H1 (cell line): ENCODE data around the gene CRKL. TPM values are rescaled to one million over a fixed set of nuclear protein-coding genes. Genes with fewer than 3 reads are reported as not detected.

ENCODE experiments used
- CTCF ChIA-PET: fragments of 300-600 bp; sonication (Branson Sonifier 250); formaldehyde crosslinking; loops from one replicate; lab custom pipeline; 2021; ENCODE audit not compliant: partially characterized antibody; lab: Charles Lee
- POLR2A ChIA-PET: fragments of 300-600 bp; sonication (Branson Sonifier 250); formaldehyde crosslinking; loops from one replicate; lab custom pipeline; 2021; ENCODE audit warnings: inconsistent platforms; ENCODE audit not compliant: partially characterized antibody; lab: Charles Lee
- DNase-seq, 2 experiments: peaks; one replicate each; pipeline versions ENCODE4 v3.0.0 to v3.0.0-alpha.2; 2010 to 2022; ENCODE audit warnings: low spot score in 2 of 2, low read depth in 1 of 2, mixed read lengths in 1 of 2
- FAIRE-seq: peaks from 2 replicates; lab custom pipeline; 2011; peaks lifted over from hg19 to GRCh38; lab: Jason Lieb, UNC
- H2AFZ ChIP-seq: 2 replicates; pipeline ENCODE4 v1.8.1; 2012; ENCODE audit warnings: low read length, inconsistent platforms
- H2AK5ac ChIP-seq: 2 replicates; pipeline ENCODE4 v1.6.1; 2013; ENCODE audit warnings: low read depth, low read length
- H2BK120ac ChIP-seq: replicated peaks from 2 replicates; pipeline ENCODE3; 2013; ENCODE audit warnings: low read depth, low read length, inconsistent platforms
- H2BK12ac ChIP-seq: 2 replicates; pipeline ENCODE4 v1.6.1; 2013; ENCODE audit warnings: low read depth, low read length
- H2BK15ac ChIP-seq: 2 replicates; pipeline ENCODE4 v1.6.1; 2013; ENCODE audit warnings: low read length
- H2BK20ac ChIP-seq: 2 replicates; pipeline ENCODE4 v1.6.1; 2013; ENCODE audit warnings: low read length
- H2BK5ac ChIP-seq: 2 replicates; pipeline ENCODE4 v1.6.1; 2013; ENCODE audit warnings: low read depth, low read length
- H3K14ac ChIP-seq: 2 replicates; pipeline ENCODE4 v1.6.1; 2013; ENCODE audit warnings: inconsistent platforms; ENCODE audit not compliant: insufficient read length
- H3K18ac ChIP-seq: 2 replicates; pipeline ENCODE4 v1.6.1; 2013; ENCODE audit warnings: low read length; ENCODE audit errors: extremely low read depth
- H3K23ac ChIP-seq: 2 replicates; pipeline ENCODE4 v1.6.1; 2013; ENCODE audit warnings: inconsistent platforms; ENCODE audit not compliant: insufficient read length
- H3K23me2 ChIP-seq: 2 replicates; pipeline ENCODE4 v1.6.1; 2013; ENCODE audit warnings: low read depth, low read length
- H3K27ac ChIP-seq: 2 replicates; pipeline ENCODE4 v1.6.1; 2011; ENCODE audit warnings: low read depth, low read length, inconsistent platforms
- H3K27me3 ChIP-seq, 4 experiments: replicated peaks in 1 of 4; 1 replicate in 1 of 4; 2 replicates in 3 of 4; pipeline versions ENCODE4 v1.6.1 to v1.8.1; 2011 to 2013; ENCODE audit warnings: low read length in 3 of 4, mild to moderate bottlenecking in 3 of 4, inconsistent platforms in 2 of 4, mixed read lengths in 2 of 4, moderate library complexity in 1 of 4; ENCODE audit not compliant: control insufficient read depth in 3 of 4, insufficient read depth in 3 of 4; ENCODE audit errors: extremely low read depth in 1 of 4
- H3K36me3 ChIP-seq, 4 experiments: 2 replicates each; pipeline versions ENCODE4 v1.6.1 to v1.8.1; 2011 to 2013; ENCODE audit warnings: mild to moderate bottlenecking in 4 of 4, low read length in 3 of 4, moderate library complexity in 2 of 4, control low read depth in 1 of 4, inconsistent platforms in 1 of 4; ENCODE audit not compliant: insufficient read depth in 4 of 4, control insufficient read depth in 2 of 4
- H3K4ac ChIP-seq: replicated peaks from 2 replicates; pipeline ENCODE3; 2013; ENCODE audit warnings: low read length, low read depth, mixed read lengths, inconsistent platforms; ENCODE audit not compliant: insufficient read length
- H3K4me1 ChIP-seq, 4 experiments: replicated peaks in 1 of 4; 1 replicate in 1 of 4; 2 replicates in 3 of 4; pipeline versions ENCODE4 v1.6.1 to v1.8.1; 2011 to 2013; ENCODE audit warnings: low read length in 3 of 4, inconsistent platforms in 2 of 4, mixed read lengths in 1 of 4; ENCODE audit not compliant: insufficient read depth in 4 of 4, control insufficient read depth in 3 of 4
- H3K4me2 ChIP-seq, 2 experiments: 2 replicates each; pipeline versions ENCODE4 v1.6.1 to v1.8.1; 2011 to 2013; ENCODE audit warnings: low read depth in 2 of 2, low read length in 2 of 2, control low read depth in 1 of 2, inconsistent platforms in 1 of 2, mild to moderate bottlenecking in 1 of 2; ENCODE audit not compliant: insufficient read depth in 1 of 2
- H3K4me3 ChIP-seq, 4 experiments: fragments of 200-600, 300-600 bp in 1 of 4; sonication (generic), shearing (Covaris generic), sonication (Bioruptor Twin) in 1 of 4; 2 replicates each; pipeline versions ENCODE4 v1.5.1 to v1.8.1; 2011 to 2016; ENCODE audit warnings: low read length in 4 of 4, low read depth in 3 of 4, control low read depth in 2 of 4, inconsistent platforms in 2 of 4, mild to moderate bottlenecking in 2 of 4, mixed read lengths in 1 of 4, moderate library complexity in 1 of 4; ENCODE audit not compliant: insufficient read depth in 2 of 4; ENCODE audit errors: extremely low read depth in 1 of 4
- H3K56ac ChIP-seq: replicated peaks from 2 replicates; pipeline ENCODE3; 2013; ENCODE audit warnings: low read depth, mild to moderate bottlenecking, mixed read lengths, low read length, inconsistent platforms; ENCODE audit not compliant: insufficient read length
- H3K79me1 ChIP-seq: 2 replicates; pipeline ENCODE4 v1.6.1; 2013; ENCODE audit warnings: low read depth, low read length, control low read depth
- H3K79me2 ChIP-seq, 2 experiments: 2 replicates each; pipeline versions ENCODE4 v1.6.1 to v1.8.1; 2012 to 2013; ENCODE audit warnings: low read length in 2 of 2, mild to moderate bottlenecking in 2 of 2, inconsistent platforms in 1 of 2; ENCODE audit not compliant: insufficient read depth in 2 of 2, control insufficient read depth in 1 of 2
- H3K9ac ChIP-seq, 4 experiments: replicated peaks in 1 of 4; 1 replicate in 1 of 4; 2 replicates in 3 of 4; pipeline versions ENCODE4 v1.6.1 to v1.8.1; 2011 to 2013; ENCODE audit warnings: low read depth in 3 of 4, low read length in 3 of 4, control low read depth in 2 of 4, mild to moderate bottlenecking in 2 of 4, moderate library complexity in 2 of 4, inconsistent platforms in 1 of 4; ENCODE audit errors: extremely low read depth in 1 of 4
- H3K9me3 ChIP-seq, 2 experiments: 2 replicates each; pipeline versions ENCODE4 v1.6.1 to v1.8.1; 2012 to 2013; ENCODE audit warnings: mild to moderate bottlenecking in 2 of 2, moderate library complexity in 2 of 2, control low read depth in 1 of 2, inconsistent platforms in 1 of 2, low read depth in 1 of 2, low read length in 1 of 2, mixed read lengths in 1 of 2; ENCODE audit not compliant: insufficient read depth in 2 of 2
- H4K20me1 ChIP-seq, 2 experiments: replicated peaks in 1 of 2; 2 replicates each; pipeline versions ENCODE3 to v1.8.1; 2011 to 2013; ENCODE audit warnings: inconsistent platforms in 2 of 2, low read length in 2 of 2, mild to moderate bottlenecking in 1 of 2; ENCODE audit not compliant: insufficient read depth in 2 of 2, control insufficient read depth in 1 of 2
- H4K5ac ChIP-seq: 2 replicates; pipeline ENCODE4 v1.6.1; 2013; ENCODE audit warnings: low read length, low read depth, mixed read lengths, inconsistent platforms; ENCODE audit not compliant: insufficient read length
- H4K8ac ChIP-seq: 2 replicates; pipeline ENCODE4 v1.8.0; 2013; ENCODE audit warnings: mild to moderate bottlenecking, moderate library complexity, low read length, inconsistent platforms; ENCODE audit not compliant: insufficient read depth; ENCODE audit errors: extremely low read depth
- H4K91ac ChIP-seq: replicated peaks from 2 replicates; pipeline ENCODE3; 2013; ENCODE audit warnings: low read length, mixed read lengths, inconsistent platforms; ENCODE audit not compliant: insufficient read length
- EP300 ChIP-seq, 2 experiments: IDR thresholded peaks; 1 replicate in 1 of 2; 2 replicates in 1 of 2; pipeline ENCODE4 v1.6.1; 2011 to 2012; ENCODE audit warnings: low read depth in 2 of 2, low read length in 2 of 2, mild to moderate bottlenecking in 2 of 2, borderline replicate concordance in 1 of 2, inconsistent platforms in 1 of 2, moderate library complexity in 1 of 2
- POLR2AphosphoS5 ChIP-seq: IDR thresholded peaks from 2 replicates; pipeline ENCODE4 v1.6.1; 2011; ENCODE audit warnings: low read depth, low read length
- RFX5 ChIP-seq: IDR thresholded peaks from 2 replicates; pipeline ENCODE4 v1.6.1; 2011; ENCODE audit warnings: low read depth, low read length, improper control_type of control experiment, borderline replicate concordance
- SIRT6 ChIP-seq: IDR thresholded peaks from one replicate; pipeline ENCODE4 v1.7.1; 2012; ENCODE audit warnings: low read length, inconsistent platforms
- SIX5 ChIP-seq: IDR thresholded peaks from 2 replicates; pipeline ENCODE4 v1.6.1; 2011; ENCODE audit warnings: mild to moderate bottlenecking, low read depth, low read length
- SRF ChIP-seq: IDR thresholded peaks from 2 replicates; pipeline ENCODE4 v1.6.1; 2011; ENCODE audit warnings: mild to moderate bottlenecking, low read depth, low read length, moderate library complexity
- TAF1 ChIP-seq: IDR thresholded peaks from 2 replicates; pipeline ENCODE4 v1.6.1; 2011; ENCODE audit warnings: mild to moderate bottlenecking, low read depth, low read length
- TBP ChIP-seq: IDR thresholded peaks from 2 replicates; pipeline ENCODE4 v1.6.1; 2011; ENCODE audit warnings: low read depth, low read length, improper control_type of control experiment
- WGBS, 2 experiments: shearing (Covaris generic) in 1 of 2; methylation state at CpG; one replicate each; pipeline versions ENCODE4 v1.1.6 to v1.1.7; 2013 to 2015; ENCODE audit warnings: low lambda C conversion rate in 2 of 2, mixed read lengths in 2 of 2, inconsistent platforms in 1 of 2, low coverage in 1 of 2, missing lambda C conversion rate in 1 of 2; ENCODE audit not compliant: insufficient replicate concordance in 2 of 2, insufficient coverage in 1 of 2, insufficient read length in 1 of 2; ENCODE audit errors: extremely low coverage in 1 of 2, missing lambda C conversion rate in 1 of 2; 5-methylcytosine and 5-hydroxymethylcytosine counted together
- polyA plus RNA-seq, 7 experiments: library from polyadenylated mRNA; depleted of rRNA in 3 of 7; stranded (reverse) in 5 of 7; unstranded in 2 of 7; fragments of >200 nt in 5 of 7; fragments of 200-250 nt in 2 of 7; gene quantifications; 1 replicate in 5 of 7; 2 replicates in 1 of 7; 4 replicates in 1 of 7; pipeline versions ENCODE4 v1.2.1 to v1.2.3, GENCODE V29; 2011 to 2013; ENCODE audit warnings: missing spikeins in 2 of 7, mixed read lengths in 2 of 7
- total RNA-seq: library from RNA; stranded (reverse); fragmentation: NEBNext Ultra II Directional; extraction: Animal tissue kit (Norgen Biotek cat#: 25700); gene quantifications from 2 replicates; pipeline ENCODE4 v1.2.1, GENCODE V29; 2021
- TF ChIP-seq, protein P1 (sequence below): IDR thresholded peaks from 2 replicates; pipeline ENCODE4 v1.6.1; 2011; ENCODE audit warnings: low read length, improper control_type of control experiment
- TF ChIP-seq, protein P2 (sequence below): IDR thresholded peaks from 2 replicates; pipeline ENCODE4 v1.6.1; 2011; ENCODE audit warnings: low read depth, mild to moderate bottlenecking, low read length; ENCODE audit not compliant: insufficient read depth

The CRKL gene
- total and polyA plus RNA-seq, 2 of the 8 experiments (the other 6 are each of a cell fraction or from before 2014, with no cell fraction given): 34.5 to 94.5 TPM

DNA sequence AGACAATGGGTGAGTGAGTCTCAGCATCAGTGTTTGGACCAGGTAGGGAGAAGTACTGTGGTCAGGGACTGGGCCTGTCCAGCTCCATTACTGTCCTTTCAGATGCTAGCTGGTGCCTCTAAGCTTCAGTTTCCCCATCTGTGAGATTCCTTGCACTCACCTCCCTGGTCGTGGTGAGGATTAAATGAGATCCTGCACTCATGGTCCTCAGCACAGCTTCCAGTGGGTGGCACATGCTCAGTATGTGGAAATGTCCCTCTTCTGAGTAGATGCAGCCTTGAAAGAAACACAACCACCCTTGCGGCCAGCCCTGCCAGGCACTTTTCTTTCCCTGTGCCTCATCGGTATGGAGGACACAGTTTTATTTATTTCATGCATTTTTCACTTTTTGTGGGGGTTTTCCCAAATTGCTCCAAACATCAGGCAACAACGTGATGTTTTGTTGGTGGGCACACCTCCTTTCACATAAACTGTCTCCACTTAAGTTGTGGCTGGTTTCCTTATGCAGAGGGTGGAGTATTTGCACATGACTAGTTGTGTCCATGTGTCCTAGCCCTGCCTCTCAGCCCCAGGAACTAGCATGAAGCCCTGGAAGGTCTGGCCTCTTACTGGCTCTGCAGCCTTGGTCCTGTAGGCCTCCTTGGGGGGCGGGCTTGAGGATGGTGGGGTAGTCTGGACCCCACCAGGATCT lies 66.0 kb downstream of the CRKL start:
- Histone ChIP-seq H2BK15ac (peak overlapping the region; percentile 14; the same call in 1 of the 2 replicates), H2BK5ac (no peak overlapping the region), H3K56ac (no peak overlapping the region), H4K91ac (no peak overlapping the region), H3K9me3 (peaks cover 7 to 9% of the 10 kb centered on the region in 2 experiments), H2AK5ac (0 out of 2 replicates have a peak overlapping the region, but pooled peaks have one; percentile 10), H3K4ac (no peak overlapping the region), H4K20me1 (peaks cover 0 to 3% of the 10 kb centered on the region in 2 experiments), H3K4me3 (peak overlapping the region; percentile 68 to 86 (median 74); a peak in 7 of 8 replicates), H3K18ac (no peak overlapping the region), H4K8ac (peak overlapping the region; percentile 79; the same call in 1 of the 2 replicates), H3K14ac (no peak overlapping the region), H3K4me2 (peak overlapping the region; percentile 50 to 92), H3K79me1 (no peaks in the 10 kb centered on the region), H2BK12ac (no peak overlapping the region), H3K9ac (peak overlapping the region in 1 of 4 experiments; percentile 75; a peak in 1 of 7 replicates), H4K5ac (no peak overlapping the region), H3K36me3 (no peaks in the 10 kb centered on the region; a peak in 1 of 8 replicates), H3K4me1 (peaks cover 5 to 25% (median 8%) of the 10 kb centered on the region in 4 experiments; a peak in 6 of 7 replicates), H3K79me2 (no peaks in the 10 kb centered on the region), H3K23me2 (peaks cover 8% of the 10 kb centered on the region), H3K27ac (no peak overlapping the region), H3K23ac (no peak overlapping the region), H3K27me3 (peaks cover 0 to 10% (median 7%) of the 10 kb centered on the region in 4 experiments; a peak in 5 of 7 replicates), H2BK120ac (no peak overlapping the region), H2BK20ac (no peak overlapping the region), H2AFZ (no peak overlapping the region)
- ChIA-PET POLR2A (interaction anchor here (0.7 to 4.6 kb wide), 4 partner anchors 8 to 1596 kb away, joined by 4 to 45 read pairs (median 6); no protein-coding TSS in a partner anchor), CTCF (interaction anchor here (0.9 to 1.9 kb wide), 6 partner anchors 11 to 97 kb away, joined by 3 to 10 read pairs (median 5); partner anchors contain the start of genes AIFM3 and P2RX6)
- 93% methylated on average over 5 of the region's 5 CpGs; no CpG with 5 or more reads in 1 of the 2 experiments for WGBS, 2 experiments
- FAIRE-seq (no peak), DNase-seq (no peak)
- no peak for TF ChIP-seq EP300 (IDR thresholded peaks at IDR 0.05; ENCODE audit: borderline replicate concordance in 1 of 2, low read depth in 2 of 2, low read length in 2 of 2)
- TF ChIP-seq RFX5: no peak
- TF ChIP-seq TBP: no peak
- TF ChIP-seq SRF: no peak
- TF ChIP-seq, protein P1, sequence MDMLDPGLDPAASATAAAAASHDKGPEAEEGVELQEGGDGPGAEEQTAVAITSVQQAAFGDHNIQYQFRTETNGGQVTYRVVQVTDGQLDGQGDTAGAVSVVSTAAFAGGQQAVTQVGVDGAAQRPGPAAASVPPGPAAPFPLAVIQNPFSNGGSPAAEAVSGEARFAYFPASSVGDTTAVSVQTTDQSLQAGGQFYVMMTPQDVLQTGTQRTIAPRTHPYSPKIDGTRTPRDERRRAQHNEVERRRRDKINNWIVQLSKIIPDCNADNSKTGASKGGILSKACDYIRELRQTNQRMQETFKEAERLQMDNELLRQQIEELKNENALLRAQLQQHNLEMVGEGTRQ: no peak
- no peak for TF ChIP-seq SIX5
- TF ChIP-seq, protein P2, sequence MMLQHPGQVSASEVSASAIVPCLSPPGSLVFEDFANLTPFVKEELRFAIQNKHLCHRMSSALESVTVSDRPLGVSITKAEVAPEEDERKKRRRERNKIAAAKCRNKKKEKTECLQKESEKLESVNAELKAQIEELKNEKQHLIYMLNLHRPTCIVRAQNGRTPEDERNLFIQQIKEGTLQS: no peak
- no peak for TF ChIP-seq SIRT6
- TF ChIP-seq POLR2AphosphoS5: no peak
- no peak for TF ChIP-seq TAF1
